IMR-90 (cell line): ENCODE measurements around the gene R3HDM4. TPM values are rescaled to one million over a fixed set of nuclear protein-coding genes. Genes with fewer than 3 reads are reported as not detected.

ENCODE experiments used
- ATAC-seq: fragments of 200-7000 bp; cut with Tn5 transposase; 2 replicates; pipeline ENCODE4 v1.9.1; 2020; ENCODE audit warnings: low read depth, mild to moderate bottlenecking, moderate library complexity
- BruUV-seq: library from RNA; stranded (reverse); fragments of 400-500 nt; replicated peaks from 2 replicates; lab custom pipeline; 2021; lab: Mats Ljungman, UMichigan
- CTCF ChIA-PET: fragments of 300-600 bp; formaldehyde crosslinking; extraction: SDS; loops from one replicate; lab custom pipeline; 2021; ENCODE audit warnings: antibody characterized with exemption; lab: Yijun Ruan, JAX
- POLR2A ChIA-PET: fragments of 300-600 bp; sonication (Branson Sonifier 250); formaldehyde crosslinking; loops from one replicate; lab custom pipeline; 2022; ENCODE audit warnings: antibody characterized with exemption; ENCODE audit not compliant: unreplicated experiment; lab: Charles Lee
- DNase-seq: peaks from one replicate; pipeline ENCODE4 v3.0.0; 2013
- H2AFZ ChIP-seq: replicated peaks from 2 replicates; pipeline ENCODE3; 2013; ENCODE audit warnings: low read length, mild to moderate bottlenecking; ENCODE audit not compliant: poor library complexity
- H2AK5ac ChIP-seq: 2 replicates; pipeline ENCODE4 v1.6.1; 2013; ENCODE audit warnings: low read depth, low read length, inconsistent platforms
- H2AK9ac ChIP-seq: replicated peaks from 2 replicates; pipeline ENCODE3; 2013; ENCODE audit warnings: mild to moderate bottlenecking, low read depth, low read length, moderate library complexity; ENCODE audit not compliant: poor library complexity
- H2BK120ac ChIP-seq: 2 replicates; pipeline ENCODE4 v1.6.1; 2013; ENCODE audit warnings: low read depth, low read length, inconsistent platforms
- H2BK15ac ChIP-seq: 3 replicates; pipeline ENCODE4 v1.6.1; 2013; ENCODE audit warnings: low read depth, low read length, inconsistent platforms
- H2BK20ac ChIP-seq: 2 replicates; pipeline ENCODE4 v1.6.1; 2013; ENCODE audit warnings: low read depth, mild to moderate bottlenecking, inconsistent platforms, low read length, moderate library complexity
- H2BK5ac ChIP-seq: 2 replicates; pipeline ENCODE4 v1.6.1; 2013; ENCODE audit warnings: mild to moderate bottlenecking, low read depth, low read length, inconsistent platforms; ENCODE audit not compliant: poor library complexity, severe bottlenecking
- H3K14ac ChIP-seq: replicated peaks from 2 replicates; pipeline ENCODE4 v1.6.1; 2013; ENCODE audit warnings: low read depth, low read length, inconsistent platforms
- H3K18ac ChIP-seq: 2 replicates; pipeline ENCODE4 v1.6.1; 2013; ENCODE audit warnings: low read depth, low read length, control low read depth
- H3K23ac ChIP-seq: 2 replicates; pipeline ENCODE4 v1.6.1; 2013; ENCODE audit warnings: low read depth, low read length, inconsistent platforms
- H3K27ac ChIP-seq: 2 replicates; pipeline ENCODE4 v1.5.1; 2013; ENCODE audit warnings: mild to moderate bottlenecking, control low read depth, low read length; ENCODE audit not compliant: insufficient read depth
- H3K27me3 ChIP-seq: 2 replicates; pipeline ENCODE4 v1.6.1; 2013; ENCODE audit warnings: low read length; ENCODE audit not compliant: control insufficient read depth, insufficient read depth
- H3K36me3 ChIP-seq: 2 replicates; pipeline ENCODE4 v1.6.1; 2013; ENCODE audit warnings: low read length, mixed read lengths; ENCODE audit not compliant: control insufficient read depth, insufficient read depth
- H3K4ac ChIP-seq: 2 replicates; pipeline ENCODE4 v1.6.1; 2013; ENCODE audit warnings: low read depth, low read length, inconsistent platforms
- H3K4me1 ChIP-seq: 2 replicates; pipeline ENCODE4 v1.6.1; 2013; ENCODE audit warnings: low read length, mixed read lengths; ENCODE audit not compliant: control insufficient read depth, insufficient read depth
- H3K4me2 ChIP-seq: 2 replicates; pipeline ENCODE4 v1.6.1; 2013; ENCODE audit warnings: low read depth, mild to moderate bottlenecking, control low read depth, low read length, moderate library complexity
- H3K4me3 ChIP-seq: 2 replicates; pipeline ENCODE4 v1.5.1; 2013; ENCODE audit warnings: low read depth, mild to moderate bottlenecking, control low read depth, low read length, moderate library complexity; ENCODE audit not compliant: insufficient read depth
- H3K56ac ChIP-seq: 2 replicates; pipeline ENCODE4 v1.6.1; 2013; ENCODE audit warnings: low read length, inconsistent platforms; ENCODE audit not compliant: insufficient read depth; ENCODE audit errors: extremely low read depth
- H3K79me1 ChIP-seq, 2 experiments: 2 replicates each; pipeline ENCODE4 v1.6.1; 2013; ENCODE audit warnings: low read length in 2 of 2, inconsistent platforms in 1 of 2, low read depth in 1 of 2
- H3K9ac ChIP-seq: 2 replicates; pipeline ENCODE4 v1.6.1; 2013; ENCODE audit warnings: low read depth, low read length, control low read depth
- H3K9me1 ChIP-seq: 2 replicates; pipeline ENCODE4 v1.6.1; 2013; ENCODE audit warnings: low read length, inconsistent platforms; ENCODE audit not compliant: insufficient read depth
- H3K9me3 ChIP-seq: 2 replicates; pipeline ENCODE4 v1.6.1; 2013; ENCODE audit warnings: low read length; ENCODE audit not compliant: control insufficient read depth, insufficient read depth
- H4K20me1 ChIP-seq: 2 replicates; pipeline ENCODE4 v1.6.1; 2013; ENCODE audit warnings: low read length, inconsistent platforms; ENCODE audit not compliant: insufficient read depth
- H4K5ac ChIP-seq: 2 replicates; pipeline ENCODE4 v1.6.1; 2013; ENCODE audit warnings: mild to moderate bottlenecking, low read depth, low read length, control low read depth
- H4K8ac ChIP-seq, 2 experiments: 2 replicates each; pipeline ENCODE4 v1.6.1; 2013; ENCODE audit warnings: low read depth in 2 of 2, low read length in 2 of 2, control low read depth in 1 of 2, inconsistent platforms in 1 of 2
- H4K91ac ChIP-seq: 2 replicates; pipeline ENCODE4 v1.6.1; 2013; ENCODE audit warnings: low read depth, low read length, inconsistent platforms; ENCODE audit not compliant: insufficient read depth
- BHLHE40 ChIP-seq: fragments of 150-350 bp; IDR thresholded peaks from 2 replicates; pipeline ENCODE4 v1.6.1; 2016; ENCODE audit warnings: mild to moderate bottlenecking, low read depth, low read length
- CEBPB ChIP-seq: IDR thresholded peaks from 2 replicates; pipeline ENCODE4 v1.6.1; 2012; ENCODE audit warnings: low read depth, low read length, improper control_type of control experiment
- CHD1 ChIP-seq: IDR thresholded peaks from 2 replicates; pipeline ENCODE4 v1.6.1; 2012; ENCODE audit warnings: low read depth, low read length, improper control_type of control experiment
- FOS ChIP-seq: fragments of 150-350 bp; IDR thresholded peaks from 2 replicates; pipeline ENCODE4 v1.6.1; 2016; ENCODE audit warnings: low read depth, low read length
- MAFK ChIP-seq: IDR thresholded peaks from 2 replicates; pipeline ENCODE4 v1.6.1; 2012; ENCODE audit warnings: low read depth, low read length, improper control_type of control experiment
- MAZ ChIP-seq: IDR thresholded peaks from 2 replicates; pipeline ENCODE4 v1.6.1; 2012; ENCODE audit warnings: low read depth, mild to moderate bottlenecking, low read length, improper control_type of control experiment, moderate library complexity, borderline replicate concordance
- MXI1 ChIP-seq: IDR thresholded peaks from 2 replicates; pipeline ENCODE4 v1.6.1; 2012; ENCODE audit warnings: low read depth, mild to moderate bottlenecking, low read length, moderate library complexity, borderline replicate concordance
- NFE2L2 ChIP-seq: fragments of 150-350 bp; IDR thresholded peaks from 2 replicates; pipeline ENCODE4 v1.6.1; 2016; ENCODE audit warnings: low read depth, mild to moderate bottlenecking, low read length
- POLR2A ChIP-seq: IDR thresholded peaks from 2 replicates; pipeline ENCODE4 v1.6.1; 2012; ENCODE audit warnings: mild to moderate bottlenecking, low read depth, low read length
- RAD21 ChIP-seq: IDR thresholded peaks from 2 replicates; pipeline ENCODE4 v1.6.1; 2012; ENCODE audit warnings: low read length, improper control_type of control experiment
- RCOR1 ChIP-seq: IDR thresholded peaks from 2 replicates; pipeline ENCODE4 v1.6.1; 2012; ENCODE audit warnings: mild to moderate bottlenecking, low read length, improper control_type of control experiment; ENCODE audit not compliant: insufficient replicate concordance
- RFX5 ChIP-seq: IDR thresholded peaks from 2 replicates; pipeline ENCODE4 v1.8.0; 2012; ENCODE audit warnings: low read depth, mild to moderate bottlenecking, low read length, moderate library complexity
- SMC3 ChIP-seq: fragments of 150-350 bp; IDR thresholded peaks from 2 replicates; pipeline ENCODE4 v1.6.1; 2016; ENCODE audit warnings: low read depth, mild to moderate bottlenecking, antibody characterized with exemption, low read length, moderate library complexity
- WGBS, 2 experiments: methylation state at CpG; one replicate each; pipeline versions ENCODE4 v1.1.5 to v1.1.7; 2013; ENCODE audit warnings: missing lambda C conversion rate in 2 of 2; ENCODE audit not compliant: insufficient read length in 1 of 2; ENCODE audit errors: extremely low coverage in 2 of 2; 5-methylcytosine and 5-hydroxymethylcytosine counted together
- dilution Hi-C: fragments of 300-500 bp; cut with HindIII; formaldehyde crosslinking; loops from one replicate; pipeline ENCODE4 v1.14.3; 2018; ENCODE audit warnings: low sequenced_read_pairs; ENCODE audit not compliant: unreplicated experiment
- in situ Hi-C: fragments of 300-500 bp; cut with MboI; formaldehyde crosslinking; loops from 3 replicates; pipeline ENCODE4 v1.14.3; 2019; ENCODE audit warnings: low sequenced_read_pairs, inconsistent platforms, mixed read lengths
- intact Hi-C: fragments of 100-400 bp; cut with micrococcal nuclease; formaldehyde crosslinking; loops from 2 replicates; pipeline ENCODE4 v1.10.0; 2022
- polyA plus RNA-seq, 3 experiments: library from polyadenylated mRNA; depleted of rRNA; stranded (reverse); fragments of >200 nt; gene quantifications; 2 replicates each; pipeline ENCODE4 v1.2.3, GENCODE V29; 2012; ENCODE audit warnings: low replicate concordance in 1 of 3
- total RNA-seq: library from RNA; depleted of rRNA; stranded (reverse); fragments of >200 nt; gene quantifications from 2 replicates; pipeline ENCODE4 v1.2.3, GENCODE V29; 2012
- TF ChIP-seq, protein P1 (sequence below): fragments of 150-350 bp; IDR thresholded peaks from 2 replicates; pipeline ENCODE4 v1.6.1; 2017; ENCODE audit warnings: mild to moderate bottlenecking, antibody characterized with exemption, low read length, low read depth
- TF ChIP-seq, protein P2 (sequence below): conservative IDR thresholded peaks from 2 replicates; pipeline ENCODE4 v1.5.1; 2012; ENCODE audit warnings: mild to moderate bottlenecking, low read depth, low read length, improper control_type of control experiment
- TF ChIP-seq, protein P3 (sequence below): fragments of 150-350 bp; IDR thresholded peaks from 2 replicates; pipeline ENCODE4 v1.6.1; 2016; ENCODE audit warnings: low read depth, mild to moderate bottlenecking, low read length, moderate library complexity, borderline replicate concordance

The R3HDM4 gene
- total and polyA plus RNA-seq, 2 of the 4 experiments (the other 2 are of a cell fraction), result 9.0 to 51.5 TPM

DNA sequence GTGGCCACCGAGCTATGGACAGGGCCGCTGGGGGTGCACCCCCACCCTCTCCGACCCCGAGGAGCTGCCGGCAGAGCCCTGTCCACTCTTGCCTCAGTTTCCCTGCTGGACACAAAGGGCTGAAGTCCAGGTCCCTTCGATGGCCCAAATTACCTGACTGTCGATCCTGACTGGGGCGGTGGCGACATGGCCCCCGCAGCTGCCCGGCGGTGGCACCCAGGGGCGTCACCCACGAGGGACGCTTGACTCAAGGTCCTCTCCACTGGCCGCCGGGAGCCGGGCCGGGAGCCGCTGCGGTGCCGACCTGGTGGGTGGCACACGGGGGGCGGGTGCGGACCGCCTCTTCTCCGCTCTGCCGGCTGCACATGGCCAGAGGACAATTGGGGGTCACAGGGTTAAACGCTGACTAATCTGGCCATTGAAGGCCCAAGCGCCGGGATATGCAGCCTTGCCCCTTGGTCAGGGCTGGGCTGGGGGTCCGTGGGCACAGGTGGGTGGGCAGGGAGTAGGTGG, 29.2 kb upstream of the R3HDM4 start:
- no peaks in the 10 kb centered on the region for H3K9me3 ChIP-seq

More for the DNA sequence above, 29.2 kb upstream of the R3HDM4 start:
- Histone ChIP-seq H3K27ac (no peak overlapping the region), H3K14ac (no peak overlapping the region), H2AK9ac (peak overlapping the region; percentile 65), H2BK15ac (no peak overlapping the region), H3K36me3 (peaks cover 47% of the 10 kb centered on the region), H2BK20ac (no peak overlapping the region), H4K8ac (no peak overlapping the region), H3K4me2 (no peak overlapping the region), H3K4me1 (peaks cover 9% of the 10 kb centered on the region; the same call in 1 of the 2 replicates), H3K23ac (no peak overlapping the region), H3K79me1 (peaks cover 17 to 79% of the 10 kb centered on the region in 2 experiments), H2BK5ac (no peak overlapping the region), H3K56ac (no peak overlapping the region), H3K9ac (no peak overlapping the region), H3K27me3 (no peaks in the 10 kb centered on the region), H2AFZ (no peak overlapping the region), H4K20me1 (peaks cover 91% of the 10 kb centered on the region), H3K9me1 (peaks cover 15% of the 10 kb centered on the region), H3K4me3 (no peak overlapping the region), H3K4ac (no peak overlapping the region), H3K18ac (no peak overlapping the region), H4K5ac (no peak overlapping the region), H4K91ac (no peak overlapping the region), H2BK120ac (no peak overlapping the region), H2AK5ac (no peak overlapping the region)
- ChIA-PET POLR2A (no interaction called here), CTCF (no interaction called here)
- intact Hi-C loops, result no loop called here
- ATAC-seq (no peak), DNase-seq (no peak)
- 92% methylated on average over 12 of the region's 32 CpGs; no CpG with 5 or more reads in 1 of the 2 experiments for WGBS, 2 experiments
- in situ Hi-C loops, result no loop called here
- no TSS peak for BruUV-seq
- no peak for TF ChIP-seq MXI1
- TF ChIP-seq, protein P1, sequence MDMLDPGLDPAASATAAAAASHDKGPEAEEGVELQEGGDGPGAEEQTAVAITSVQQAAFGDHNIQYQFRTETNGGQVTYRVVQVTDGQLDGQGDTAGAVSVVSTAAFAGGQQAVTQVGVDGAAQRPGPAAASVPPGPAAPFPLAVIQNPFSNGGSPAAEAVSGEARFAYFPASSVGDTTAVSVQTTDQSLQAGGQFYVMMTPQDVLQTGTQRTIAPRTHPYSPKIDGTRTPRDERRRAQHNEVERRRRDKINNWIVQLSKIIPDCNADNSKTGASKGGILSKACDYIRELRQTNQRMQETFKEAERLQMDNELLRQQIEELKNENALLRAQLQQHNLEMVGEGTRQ, result no peak
- TF ChIP-seq CEBPB, result no peak
- TF ChIP-seq RAD21, result no peak
- TF ChIP-seq SMC3, result no peak
- no peak for TF ChIP-seq NFE2L2
- TF ChIP-seq CHD1, result no peak
- no peak for TF ChIP-seq MAZ
- TF ChIP-seq BHLHE40, result no peak
- TF ChIP-seq, protein P2, sequence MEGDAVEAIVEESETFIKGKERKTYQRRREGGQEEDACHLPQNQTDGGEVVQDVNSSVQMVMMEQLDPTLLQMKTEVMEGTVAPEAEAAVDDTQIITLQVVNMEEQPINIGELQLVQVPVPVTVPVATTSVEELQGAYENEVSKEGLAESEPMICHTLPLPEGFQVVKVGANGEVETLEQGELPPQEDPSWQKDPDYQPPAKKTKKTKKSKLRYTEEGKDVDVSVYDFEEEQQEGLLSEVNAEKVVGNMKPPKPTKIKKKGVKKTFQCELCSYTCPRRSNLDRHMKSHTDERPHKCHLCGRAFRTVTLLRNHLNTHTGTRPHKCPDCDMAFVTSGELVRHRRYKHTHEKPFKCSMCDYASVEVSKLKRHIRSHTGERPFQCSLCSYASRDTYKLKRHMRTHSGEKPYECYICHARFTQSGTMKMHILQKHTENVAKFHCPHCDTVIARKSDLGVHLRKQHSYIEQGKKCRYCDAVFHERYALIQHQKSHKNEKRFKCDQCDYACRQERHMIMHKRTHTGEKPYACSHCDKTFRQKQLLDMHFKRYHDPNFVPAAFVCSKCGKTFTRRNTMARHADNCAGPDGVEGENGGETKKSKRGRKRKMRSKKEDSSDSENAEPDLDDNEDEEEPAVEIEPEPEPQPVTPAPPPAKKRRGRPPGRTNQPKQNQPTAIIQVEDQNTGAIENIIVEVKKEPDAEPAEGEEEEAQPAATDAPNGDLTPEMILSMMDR, result no peak
- TF ChIP-seq, protein P3, sequence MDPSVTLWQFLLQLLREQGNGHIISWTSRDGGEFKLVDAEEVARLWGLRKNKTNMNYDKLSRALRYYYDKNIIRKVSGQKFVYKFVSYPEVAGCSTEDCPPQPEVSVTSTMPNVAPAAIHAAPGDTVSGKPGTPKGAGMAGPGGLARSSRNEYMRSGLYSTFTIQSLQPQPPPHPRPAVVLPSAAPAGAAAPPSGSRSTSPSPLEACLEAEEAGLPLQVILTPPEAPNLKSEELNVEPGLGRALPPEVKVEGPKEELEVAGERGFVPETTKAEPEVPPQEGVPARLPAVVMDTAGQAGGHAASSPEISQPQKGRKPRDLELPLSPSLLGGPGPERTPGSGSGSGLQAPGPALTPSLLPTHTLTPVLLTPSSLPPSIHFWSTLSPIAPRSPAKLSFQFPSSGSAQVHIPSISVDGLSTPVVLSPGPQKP, result no peak
- TF ChIP-seq MAFK, result no peak
- no peak for TF ChIP-seq POLR2A
- no peak for TF ChIP-seq FOS
- TF ChIP-seq RFX5, result no peak
- TF ChIP-seq RCOR1, result no peak
- dilution Hi-C loops, result no loop called here
